Stomach (tissue), 4 donors: ENCODE measurements around the gene PSMA5.
"Not testable (repeated sequence)": the region's sequence is repeated elsewhere in the genome, so short reads cannot be mapped to it uniquely, and the experiment has no call there.

Experiments used
- POLR2A ChIP-seq, 4 donors: fragments of 450-650 bp; IDR thresholded peaks; one replicate each; pipeline ENCODE4 v1.6.1; 2016; ENCODE audit warnings: antibody characterized with exemption in 4 of 4, control low read depth in 2 of 4, mild to moderate bottlenecking in 1 of 4, moderate library complexity in 1 of 4
- POLR2AphosphoS5 ChIP-seq, 3 donors: sonication (generic); formaldehyde crosslinking; IDR thresholded peaks; one replicate each; pipeline ENCODE4 v1.6.1; 2016; ENCODE audit warnings: antibody characterized with exemption in 3 of 3
- TF ChIP-seq, protein P1 (sequence below), 7 experiments: fragments of 450-650 bp in 4 of 7; fragments of 200-600 bp in 3 of 7; sonication (generic) in 3 of 7; IDR thresholded peaks; one replicate each; pipeline ENCODE4 v1.5.1; 2016 to 2019; ENCODE audit warnings: antibody characterized with exemption in 7 of 7, control low read depth in 2 of 7, mild to moderate bottlenecking in 1 of 7

DNA sequence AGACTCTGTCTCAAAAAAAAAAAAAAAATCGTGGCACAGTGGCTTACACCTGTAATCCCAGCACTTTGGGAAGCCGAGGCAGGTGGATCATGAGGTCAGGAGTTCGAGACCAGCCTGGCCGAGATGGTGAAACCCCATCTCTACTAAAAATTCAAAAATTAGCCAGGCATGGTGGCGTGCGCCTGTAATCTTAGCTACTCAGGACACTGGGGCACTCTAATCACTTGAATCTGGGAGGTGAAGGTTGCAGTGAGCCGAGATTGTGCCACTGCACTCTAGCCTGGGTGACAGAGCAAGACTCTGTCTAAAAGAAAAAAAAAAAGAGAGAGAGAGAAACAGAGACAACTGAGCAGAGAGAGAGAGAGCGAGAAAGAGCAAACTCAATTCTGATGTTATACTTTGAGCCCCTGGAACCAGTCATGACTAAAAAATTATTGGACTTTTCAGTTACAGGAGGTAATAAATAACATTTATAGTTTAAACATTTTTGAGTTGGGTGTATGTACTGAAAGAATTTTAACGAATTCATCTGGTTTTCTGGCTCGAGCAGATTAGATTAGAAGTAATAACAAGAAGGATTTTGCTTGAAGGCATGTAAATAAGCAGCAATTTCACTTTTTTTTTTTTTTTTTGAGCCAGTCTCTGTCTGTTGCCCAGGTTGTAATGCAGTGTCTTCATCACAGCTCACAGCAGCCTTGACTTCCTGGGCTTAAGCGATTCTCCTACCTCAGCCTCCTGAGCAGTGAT is 19.9 kb upstream of the PSMA5 start:
- not testable (repeated sequence) for TF ChIP-seq POLR2AphosphoS5, POLR2A (IDR thresholded peaks at IDR 0.05)
- TF ChIP-seq, protein P1, sequence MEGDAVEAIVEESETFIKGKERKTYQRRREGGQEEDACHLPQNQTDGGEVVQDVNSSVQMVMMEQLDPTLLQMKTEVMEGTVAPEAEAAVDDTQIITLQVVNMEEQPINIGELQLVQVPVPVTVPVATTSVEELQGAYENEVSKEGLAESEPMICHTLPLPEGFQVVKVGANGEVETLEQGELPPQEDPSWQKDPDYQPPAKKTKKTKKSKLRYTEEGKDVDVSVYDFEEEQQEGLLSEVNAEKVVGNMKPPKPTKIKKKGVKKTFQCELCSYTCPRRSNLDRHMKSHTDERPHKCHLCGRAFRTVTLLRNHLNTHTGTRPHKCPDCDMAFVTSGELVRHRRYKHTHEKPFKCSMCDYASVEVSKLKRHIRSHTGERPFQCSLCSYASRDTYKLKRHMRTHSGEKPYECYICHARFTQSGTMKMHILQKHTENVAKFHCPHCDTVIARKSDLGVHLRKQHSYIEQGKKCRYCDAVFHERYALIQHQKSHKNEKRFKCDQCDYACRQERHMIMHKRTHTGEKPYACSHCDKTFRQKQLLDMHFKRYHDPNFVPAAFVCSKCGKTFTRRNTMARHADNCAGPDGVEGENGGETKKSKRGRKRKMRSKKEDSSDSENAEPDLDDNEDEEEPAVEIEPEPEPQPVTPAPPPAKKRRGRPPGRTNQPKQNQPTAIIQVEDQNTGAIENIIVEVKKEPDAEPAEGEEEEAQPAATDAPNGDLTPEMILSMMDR (IDR thresholded peaks at IDR 0.05) = not testable (repeated sequence)
